HepG2 (cell line): Measurements from ENCODE around the gene LIPE. TPM values are rescaled to one million over a fixed set of nuclear protein-coding genes. Genes with fewer than 3 reads are reported as not detected.

ENCODE experiments used
- AHR ChIP-seq: IDR thresholded peaks from 2 replicates; pipeline ENCODE4 v1.6.1; 2018; ENCODE audit warnings: missing genetic modification reagents, missing compliant biosample characterization
- ATF1 ChIP-seq: IDR thresholded peaks from 2 replicates; pipeline ENCODE4 v1.6.1; 2016; ENCODE audit warnings: mild to moderate bottlenecking, control low read depth
- ATF2 ChIP-seq: sonication (generic); formaldehyde crosslinking; IDR thresholded peaks from 2 replicates; pipeline ENCODE4 v1.4.0; 2020; ENCODE audit warnings: missing genetic modification reagents
- CSRNP1 ChIP-seq: sonication (generic); formaldehyde crosslinking; IDR thresholded peaks from 2 replicates; pipeline ENCODE4 v1.8.1; 2023; ENCODE audit warnings: mild to moderate bottlenecking, missing genetic modification reagents
- ELF4 ChIP-seq: sonication (generic); formaldehyde crosslinking; IDR thresholded peaks from 2 replicates; pipeline ENCODE4 v1.5.0; 2020; ENCODE audit warnings: missing genetic modification reagents, mild to moderate bottlenecking, moderate library complexity, borderline replicate concordance
- ERF ChIP-seq: IDR thresholded peaks from 2 replicates; pipeline ENCODE4 v1.6.1; 2018; ENCODE audit warnings: missing biosample characterization, missing genetic modification reagents
- ETV5 ChIP-seq: IDR thresholded peaks from 2 replicates; pipeline ENCODE4 v1.6.1; 2018; ENCODE audit warnings: missing biosample characterization, missing genetic modification reagents, inconsistent platforms, borderline replicate concordance
- GFI1 ChIP-seq: sonication (generic); formaldehyde crosslinking; IDR thresholded peaks from 2 replicates; pipeline ENCODE4 v1.5.0; 2020; ENCODE audit warnings: missing genetic modification reagents, mild to moderate bottlenecking, borderline replicate concordance
- KDM2A ChIP-seq: sonication (generic); formaldehyde crosslinking; IDR thresholded peaks from 2 replicates; pipeline ENCODE4 v1.4.0; 2020; ENCODE audit warnings: low read depth, missing genetic modification reagents, borderline replicate concordance
- MAFG ChIP-seq: sonication (generic); formaldehyde crosslinking; IDR thresholded peaks from 2 replicates; pipeline ENCODE4 v1.5.1; 2020; ENCODE audit warnings: mild to moderate bottlenecking, missing genetic modification reagents
- MTA3 ChIP-seq: sonication (generic); formaldehyde crosslinking; IDR thresholded peaks from 2 replicates; pipeline ENCODE4 v1.4.0; 2020; ENCODE audit warnings: missing genetic modification reagents
- NCOA1 ChIP-seq: sonication (generic); formaldehyde crosslinking; IDR thresholded peaks from 2 replicates; pipeline ENCODE4 v1.9.0; 2021; ENCODE audit warnings: missing genetic modification reagents
- TEAD3 ChIP-seq: optimal IDR thresholded peaks from 2 replicates; pipeline ENCODE3; 2016; ENCODE audit warnings: borderline replicate concordance
- ZBTB39 ChIP-seq: sonication (generic); formaldehyde crosslinking; IDR thresholded peaks from 2 replicates; pipeline ENCODE4 v1.5.0; 2020; ENCODE audit warnings: missing genetic modification reagents
- ZFP1 ChIP-seq: IDR thresholded peaks from 2 replicates; pipeline ENCODE4 v1.6.1; 2016
- ZKSCAN8 ChIP-seq: IDR thresholded peaks from 2 replicates; pipeline ENCODE4 v1.6.1; 2016; ENCODE audit warnings: borderline replicate concordance, missing genetic modification reagents, missing compliant biosample characterization
- ZNF224 ChIP-seq: sonication (generic); formaldehyde crosslinking; IDR thresholded peaks from 2 replicates; pipeline ENCODE4 v1.5.0; 2020; ENCODE audit warnings: mild to moderate bottlenecking, missing genetic modification reagents
- ZNF646 ChIP-seq: sonication (generic); formaldehyde crosslinking; IDR thresholded peaks from 2 replicates; pipeline ENCODE4 v1.9.0; 2021; ENCODE audit warnings: mild to moderate bottlenecking, missing genetic modification reagents
- ZNF761 ChIP-seq: sonication (generic); formaldehyde crosslinking; conservative IDR thresholded peaks from 2 replicates; pipeline ENCODE4 v1.4.0; 2020; ENCODE audit warnings: mild to moderate bottlenecking, missing genetic modification reagents
- polyA plus RNA-seq, 8 experiments: library from polyadenylated mRNA; depleted of rRNA in 3 of 8; stranded (reverse) in 7 of 8; unstranded in 1 of 8; fragments of >200 nt; fragmentation: Illumina TruSeq in 4 of 8; extraction: Trizol in 4 of 8; gene quantifications; 2 replicates each; pipeline versions ENCODE4 v1.2.1 to v1.2.3, GENCODE V29; 2011 to 2016; ENCODE audit warnings: low read depth in 4 of 8, missing spikeins in 1 of 8, mixed read lengths in 1 of 8; ENCODE audit not compliant: insufficient read depth in 1 of 8
- total RNA-seq, 5 experiments: library from RNA; depleted of rRNA; stranded (reverse); fragments of >200 nt; fragmentation: Illumina TruSeq; extraction: Trizol; gene quantifications; 2 replicates each; pipeline ENCODE4 v1.2.3, GENCODE V29; 2016; ENCODE audit warnings: low read depth in 1 of 5

Gene LIPE
- total and polyA plus RNA-seq, 2 of the 13 experiments (the other 11 are each of a cell fraction or from before 2014, with no cell fraction given), result not detected

- TF ChIP-seq ETV5 (CRISPR knock-in tag) (peak; percentile 99), ATF2 (CRISPR knock-in tag) (peak; percentile 75), KDM2A (CRISPR knock-in tag) (peak; percentile 81), ATF1 (no peak; the same call in 1 of the 2 replicates), TEAD3 (CRISPR knock-in tag) (peak; percentile 87), AHR (CRISPR knock-in tag) (no peak), ZNF761 (CRISPR knock-in tag) (0 out of 2 replicates have a peak, but pooled peaks have one; percentile 39), CSRNP1 (CRISPR knock-in tag) (0 out of 2 replicates have a peak, but pooled peaks have one; percentile 63), NCOA1 (CRISPR knock-in tag) (no peak), GFI1 (CRISPR knock-in tag) (peak; percentile 97), ZBTB39 (CRISPR knock-in tag) (0 out of 2 replicates have a peak, but pooled peaks have one; percentile 46), ELF4 (peak; percentile 77; the same call in 1 of the 2 replicates), ZNF224 (CRISPR knock-in tag) (no peak), MTA3 (CRISPR knock-in tag) (no peak), ZFP1 (CRISPR knock-in tag) (peak; percentile 92), ERF (CRISPR knock-in tag) (peak; percentile 97), MAFG (no peak), ZNF646 (CRISPR knock-in tag) (no peak), ZKSCAN8 (CRISPR knock-in tag) (peak; percentile 91; the same call in 1 of the 2 replicates)
These were observed 23.2 kb upstream of the LIPE start (continued) for GRCh38 chr19:42450314-42450934.
